HepG2 (cell line): ENCODE data around the gene FFAR2. TPM values are rescaled to one million over a fixed set of nuclear protein-coding genes. Genes with fewer than 3 reads are reported as not detected.

Experiments used
- ARNT2 ChIP-seq: sonication (generic); formaldehyde crosslinking; IDR thresholded peaks from 2 replicates; pipeline ENCODE4 v1.8.0; 2022; ENCODE audit warnings: mild to moderate bottlenecking, low read depth, missing genetic modification reagents, moderate library complexity
- CBX2 ChIP-seq, 2 experiments: fragments of 200-600 bp in 1 of 2; sonication (generic); formaldehyde crosslinking in 1 of 2; IDR thresholded peaks; 2 replicates each; pipeline versions ENCODE4 v1.7.0 to v1.8.1; 2018 to 2022; ENCODE audit warnings: low read depth in 2 of 2, low read length in 1 of 2, mild to moderate bottlenecking in 1 of 2, missing genetic modification reagents in 1 of 2
- MEIS2 ChIP-seq: sonication (generic); formaldehyde crosslinking; IDR thresholded peaks from 2 replicates; pipeline ENCODE4 v1.9.0; 2021; ENCODE audit warnings: mild to moderate bottlenecking, missing genetic modification reagents
- MIER3 ChIP-seq: IDR thresholded peaks from 2 replicates; pipeline ENCODE4 v1.6.1; 2016; ENCODE audit warnings: missing compliant biosample characterization, borderline replicate concordance
- NONO ChIP-seq, 2 experiments: fragments of 450-650 bp in 1 of 2; sonication (generic) in 1 of 2; formaldehyde crosslinking in 1 of 2; IDR thresholded peaks in 1 of 2; conservative IDR thresholded peaks in 1 of 2; 2 replicates each; pipeline versions ENCODE4 v1.6.1 to v1.8.0; 2017 to 2022; ENCODE audit warnings: mild to moderate bottlenecking in 1 of 2, missing genetic modification reagents in 1 of 2, moderate library complexity in 1 of 2
- POGK ChIP-seq: sonication (generic); formaldehyde crosslinking; conservative IDR thresholded peaks from 2 replicates; pipeline ENCODE4 v1.8.0; 2022; ENCODE audit warnings: mild to moderate bottlenecking, moderate library complexity, missing genetic modification reagents
- RBM39 ChIP-seq: fragments of 200-400 bp; formaldehyde crosslinking; IDR thresholded peaks from one replicate; pipeline ENCODE4 v1.6.1; 2018; ENCODE audit warnings: antibody characterized with exemption, mild to moderate bottlenecking, low read depth, low read length; ENCODE audit not compliant: poor library complexity, severe bottlenecking
- SALL2 ChIP-seq: sonication (generic); formaldehyde crosslinking; IDR thresholded peaks from 2 replicates; pipeline ENCODE4 v1.8.1; 2023; ENCODE audit warnings: mild to moderate bottlenecking, missing genetic modification reagents, inconsistent platforms
- SMC3 ChIP-seq: IDR thresholded peaks from 2 replicates; pipeline ENCODE4 v1.6.1; 2011; ENCODE audit warnings: low read length, improper control_type of control experiment
- SOX13 ChIP-seq, 3 experiments: fragments of 450-650 bp in 1 of 3; sonication (generic) in 1 of 3; formaldehyde crosslinking in 1 of 3; IDR thresholded peaks in 2 of 3; conservative IDR thresholded peaks in 1 of 3; 2 replicates each; pipeline versions ENCODE4 v1.5.0 to v1.6.1; 2016 to 2020; ENCODE audit warnings: antibody characterized with exemption in 1 of 3, mild to moderate bottlenecking in 1 of 3, missing compliant biosample characterization in 1 of 3, missing genetic modification reagents in 1 of 3, moderate library complexity in 1 of 3
- ZGPAT ChIP-seq: IDR thresholded peaks from 2 replicates; pipeline ENCODE4 v1.6.1; 2016; ENCODE audit warnings: mild to moderate bottlenecking
- ZNF142 ChIP-seq: sonication (generic); formaldehyde crosslinking; IDR thresholded peaks from 2 replicates; pipeline ENCODE4 v1.4.0; 2020; ENCODE audit warnings: missing genetic modification reagents
- ZNF34 ChIP-seq: sonication (generic); formaldehyde crosslinking; IDR thresholded peaks from 2 replicates; pipeline ENCODE4 v1.4.0; 2020; ENCODE audit warnings: mild to moderate bottlenecking, missing genetic modification reagents, borderline replicate concordance
- polyA plus RNA-seq, 8 experiments: library from polyadenylated mRNA; depleted of rRNA in 3 of 8; stranded (reverse) in 7 of 8; unstranded in 1 of 8; fragments of >200 nt; fragmentation: Illumina TruSeq in 4 of 8; extraction: Trizol in 4 of 8; gene quantifications; 2 replicates each; pipeline versions ENCODE4 v1.2.1 to v1.2.3, GENCODE V29; 2011 to 2016; ENCODE audit warnings: low read depth in 4 of 8, missing spikeins in 1 of 8, mixed read lengths in 1 of 8; ENCODE audit not compliant: insufficient read depth in 1 of 8
- total RNA-seq, 5 experiments: library from RNA; depleted of rRNA; stranded (reverse); fragments of >200 nt; fragmentation: Illumina TruSeq; extraction: Trizol; gene quantifications; 2 replicates each; pipeline ENCODE4 v1.2.3, GENCODE V29; 2016; ENCODE audit warnings: low read depth in 1 of 5
- TF ChIP-seq, protein P1 (sequence below): IDR thresholded peaks from 2 replicates; pipeline ENCODE4 v1.6.1; 2016

The FFAR2 gene
- total and polyA plus RNA-seq, 2 of the 13 experiments (the other 11 are each of a cell fraction or from before 2014, with no cell fraction given): 0.12 TPM; not detected in 1

GRCh38 chr19:35495107-35496064 lies 47.3 kb downstream of the FFAR2 start (continued):
- TF ChIP-seq ZNF142 (CRISPR knock-in tag) (peak; percentile 46; the same call in 1 of the 2 replicates), ARNT2 (peak; percentile 49; the same call in 1 of the 2 replicates), RBM39 (peak; percentile 45), CBX2 (IDR thresholded peaks at IDR 0.05; ENCODE audit: low read depth, low read length) (no peak), CBX2 (CRISPR knock-in tag; IDR thresholded peaks at IDR 0.05; ENCODE audit: low read depth) (no peak), POGK (peak; percentile 58; the same call in 1 of the 2 replicates), SMC3 (peak; percentile 58; the same call in 1 of the 2 replicates), SOX13 (IDR thresholded peaks at IDR 0.05) (no peak), SOX13 (CRISPR knock-in tag; conservative IDR thresholded peaks at IDR 0.05 in 1 of 2, IDR thresholded peaks at IDR 0.05 in 1 of 2) (0 out of 4 replicates have a peak, but pooled peaks of 1 of the 2 experiments have one; percentile 5), SALL2 (0 out of 2 replicates have a peak, but pooled peaks have one; percentile 30), ZGPAT (CRISPR knock-in tag) (0 out of 2 replicates have a peak, but pooled peaks have one; percentile 38), ZNF34 (CRISPR knock-in tag) (0 out of 2 replicates have a peak, but pooled peaks have one; percentile 41), NONO (IDR thresholded peaks at IDR 0.05) (no peak), NONO (CRISPR knock-in tag; conservative IDR thresholded peaks at IDR 0.05) (0 out of 2 replicates have a peak, but pooled peaks have one; percentile 26), MIER3 (CRISPR knock-in tag) (0 out of 2 replicates have a peak, but pooled peaks have one; percentile 44), MEIS2 (CRISPR knock-in tag) (no peak)
- TF ChIP-seq, protein P1, sequence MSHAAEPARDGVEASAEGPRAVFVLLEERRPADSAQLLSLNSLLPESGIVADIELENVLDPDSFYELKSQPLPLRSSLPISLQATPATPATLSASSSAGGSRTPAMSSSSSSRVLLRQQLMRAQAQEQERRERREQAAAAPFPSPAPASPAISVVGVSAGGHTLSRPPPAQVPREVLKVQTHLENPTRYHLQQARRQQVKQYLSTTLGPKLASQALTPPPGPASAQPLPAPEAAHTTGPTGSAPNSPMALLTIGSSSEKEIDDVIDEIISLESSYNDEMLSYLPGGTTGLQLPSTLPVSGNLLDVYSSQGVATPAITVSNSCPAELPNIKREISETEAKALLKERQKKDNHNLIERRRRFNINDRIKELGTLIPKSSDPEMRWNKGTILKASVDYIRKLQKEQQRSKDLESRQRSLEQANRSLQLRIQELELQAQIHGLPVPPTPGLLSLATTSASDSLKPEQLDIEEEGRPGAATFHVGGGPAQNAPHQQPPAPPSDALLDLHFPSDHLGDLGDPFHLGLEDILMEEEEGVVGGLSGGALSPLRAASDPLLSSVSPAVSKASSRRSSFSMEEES (CRISPR knock-in tag): 0 out of 2 replicates have a peak, but pooled peaks have one; percentile 36
